Nephron (organoid): Measurements from ENCODE around the gene NAV2.

ENCODE experiments used
- H3K27ac Mint-ChIP-seq, 3 experiments: 2 replicates each; pipeline ENCODE4 v1.8.0; 2020; ENCODE audit warnings: mixed read lengths in 3 of 3, mild to moderate bottlenecking in 2 of 3, moderate library complexity in 1 of 3
- H3K27me3 Mint-ChIP-seq: 2 replicates; pipeline ENCODE4 v1.8.0; 2021; ENCODE audit warnings: low read depth, mild to moderate bottlenecking, moderate library complexity, mixed read lengths
- H3K36me3 Mint-ChIP-seq: 2 replicates; pipeline ENCODE4 v1.8.0; 2020; ENCODE audit warnings: low read depth, mixed read lengths
- H3K4me1 Mint-ChIP-seq: 2 replicates; pipeline ENCODE4 v1.8.0; 2020; ENCODE audit warnings: mixed read lengths
- H3K4me3 Mint-ChIP-seq, 3 experiments: 2 replicates each; pipeline ENCODE4 v1.8.0; 2020; ENCODE audit warnings: mild to moderate bottlenecking in 3 of 3, mixed read lengths in 3 of 3, moderate library complexity in 2 of 3
- H3K9me3 Mint-ChIP-seq: 2 replicates; pipeline ENCODE4 v1.8.0; 2020; ENCODE audit warnings: mixed read lengths
- TF ChIP-seq, protein P1 (sequence below), 3 experiments: fragments of 200-600 bp; sonication (generic); IDR thresholded peaks; one replicate each; pipeline ENCODE4 v1.5.0; 2021; ENCODE audit warnings: antibody characterized with exemption in 3 of 3; ENCODE audit not compliant: unreplicated experiment in 3 of 3

The NAV2 gene

DNA sequence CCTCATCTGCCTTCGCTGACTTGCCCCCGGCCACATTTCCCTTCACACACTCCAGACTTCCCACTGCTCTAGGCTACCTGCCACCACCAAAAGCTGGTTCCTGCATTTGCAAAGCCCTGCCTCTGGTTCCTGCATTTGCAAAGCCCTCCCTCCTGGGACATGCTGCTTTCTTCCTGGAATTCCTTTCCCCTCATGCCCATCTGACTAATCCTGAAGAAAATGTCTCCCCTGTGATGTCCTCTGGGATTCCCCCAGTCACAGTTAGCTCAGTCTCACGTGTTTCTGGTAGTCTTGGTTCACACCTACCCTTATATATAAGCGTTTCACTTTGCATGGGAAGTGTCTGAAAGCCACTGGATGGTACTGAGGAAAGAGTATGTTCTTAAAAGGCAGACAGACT lies 240.7 kb downstream of the NAV2 start:
- no peaks in the 10 kb centered on the region for H3K9me3 Mint-ChIP-seq
- TF ChIP-seq, protein P1, sequence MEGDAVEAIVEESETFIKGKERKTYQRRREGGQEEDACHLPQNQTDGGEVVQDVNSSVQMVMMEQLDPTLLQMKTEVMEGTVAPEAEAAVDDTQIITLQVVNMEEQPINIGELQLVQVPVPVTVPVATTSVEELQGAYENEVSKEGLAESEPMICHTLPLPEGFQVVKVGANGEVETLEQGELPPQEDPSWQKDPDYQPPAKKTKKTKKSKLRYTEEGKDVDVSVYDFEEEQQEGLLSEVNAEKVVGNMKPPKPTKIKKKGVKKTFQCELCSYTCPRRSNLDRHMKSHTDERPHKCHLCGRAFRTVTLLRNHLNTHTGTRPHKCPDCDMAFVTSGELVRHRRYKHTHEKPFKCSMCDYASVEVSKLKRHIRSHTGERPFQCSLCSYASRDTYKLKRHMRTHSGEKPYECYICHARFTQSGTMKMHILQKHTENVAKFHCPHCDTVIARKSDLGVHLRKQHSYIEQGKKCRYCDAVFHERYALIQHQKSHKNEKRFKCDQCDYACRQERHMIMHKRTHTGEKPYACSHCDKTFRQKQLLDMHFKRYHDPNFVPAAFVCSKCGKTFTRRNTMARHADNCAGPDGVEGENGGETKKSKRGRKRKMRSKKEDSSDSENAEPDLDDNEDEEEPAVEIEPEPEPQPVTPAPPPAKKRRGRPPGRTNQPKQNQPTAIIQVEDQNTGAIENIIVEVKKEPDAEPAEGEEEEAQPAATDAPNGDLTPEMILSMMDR (IDR thresholded peaks at IDR 0.05; ENCODE audit: unreplicated experiment in 3 of 3) = no peak
- no peaks in the 10 kb centered on the region for H3K36me3 Mint-ChIP-seq
- H3K4me1 Mint-ChIP-seq = peaks cover 64% of the 10 kb centered on the region
- H3K27ac Mint-ChIP-seq = peak overlapping the region; percentile 6 to 87 (median 9)
- H3K27me3 Mint-ChIP-seq = peaks cover 3% of the 10 kb centered on the region
- no peak overlapping the region for H3K4me3 Mint-ChIP-seq

DNA sequence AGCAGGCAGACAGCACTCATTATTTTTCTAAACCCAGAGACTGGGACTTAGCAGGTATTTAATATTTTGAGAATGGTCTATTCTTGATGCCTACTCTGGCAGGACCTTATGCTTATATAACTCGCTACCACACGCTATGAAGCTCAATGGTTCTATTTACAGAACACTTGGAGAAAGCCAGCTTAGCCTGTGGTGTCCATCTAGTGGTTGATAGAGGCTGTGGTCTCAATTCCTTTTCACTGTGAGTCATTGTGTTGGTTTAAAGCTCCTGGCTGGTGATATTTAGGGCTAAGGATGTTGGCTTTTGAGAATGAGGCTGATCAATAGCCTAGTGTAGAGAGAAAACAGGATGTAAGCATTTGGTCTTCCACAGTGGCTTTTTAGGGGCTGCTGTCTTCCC lies 241.3 kb downstream of the NAV2 start:
- H3K27me3 Mint-ChIP-seq = peaks cover 8% of the 10 kb centered on the region
- peaks cover 69% of the 10 kb centered on the region for H3K4me1 Mint-ChIP-seq
- peak overlapping the region in 2 of 3 experiments; percentile 73 to 87 for H3K27ac Mint-ChIP-seq
- no peaks in the 10 kb centered on the region for H3K36me3 Mint-ChIP-seq
- H3K9me3 Mint-ChIP-seq = no peaks in the 10 kb centered on the region
- TF ChIP-seq, protein P1 (IDR thresholded peaks at IDR 0.05; ENCODE audit: unreplicated experiment in 3 of 3) = peak; percentile 38 to 45 (median 39)
- no peak overlapping the region for H3K4me3 Mint-ChIP-seq

DNA sequence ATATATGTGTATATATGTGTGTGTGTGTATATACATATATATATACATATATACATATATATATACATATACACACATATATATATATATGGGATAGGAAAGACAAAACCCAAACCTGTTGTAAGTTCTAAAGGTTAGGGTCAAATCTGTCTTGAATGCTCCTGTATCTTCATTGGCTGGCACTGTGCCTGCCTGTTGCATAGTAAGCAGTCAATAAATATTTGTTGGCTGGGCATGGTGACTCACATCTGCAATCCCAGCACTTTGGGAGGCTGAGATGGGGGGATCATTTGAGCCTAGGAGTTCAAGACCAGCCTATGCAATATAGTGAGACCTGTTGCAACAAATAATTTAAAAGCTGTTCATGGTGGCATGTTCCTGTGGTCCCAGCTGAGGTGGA lies 242.3 kb downstream of the NAV2 start:
- no peak overlapping the region for H3K4me3 Mint-ChIP-seq
- no peaks in the 10 kb centered on the region for H3K36me3 Mint-ChIP-seq
- TF ChIP-seq, protein P1 (IDR thresholded peaks at IDR 0.05; ENCODE audit: unreplicated experiment in 3 of 3) = no peak
- peaks cover 8% of the 10 kb centered on the region for H3K27me3 Mint-ChIP-seq
- peaks cover 79% of the 10 kb centered on the region for H3K4me1 Mint-ChIP-seq
- H3K9me3 Mint-ChIP-seq = no peaks in the 10 kb centered on the region
- H3K27ac Mint-ChIP-seq = peak overlapping the region in 1 of 3 experiments; percentile 52

DNA sequence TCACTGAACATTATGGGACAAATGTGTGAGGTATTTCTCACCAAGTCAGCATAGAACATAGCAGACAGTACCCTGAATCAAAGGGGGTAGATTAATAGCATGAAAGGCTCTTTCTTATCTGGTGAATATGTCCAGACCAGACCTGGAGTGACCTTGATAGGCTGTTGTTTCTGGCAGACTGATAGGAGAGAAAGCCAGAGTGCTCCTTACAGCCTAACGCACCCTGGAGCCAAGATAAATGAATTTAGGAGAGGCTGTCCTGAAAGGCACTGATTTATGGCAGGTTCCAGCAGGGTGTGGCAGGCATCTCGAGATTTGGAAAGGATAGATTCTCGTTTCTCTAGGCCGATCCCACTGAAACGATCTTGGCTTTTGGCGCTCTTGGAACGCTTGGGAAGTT lies 243.0 kb downstream of the NAV2 start:
- Mint-ChIP-seq H3K4me1 (peaks cover 82% of the 10 kb centered on the region), H3K36me3 (no peaks in the 10 kb centered on the region), H3K27ac (peak overlapping the region in 2 of 3 experiments; percentile 48 to 52), H3K4me3 (no peak overlapping the region), H3K9me3 (no peaks in the 10 kb centered on the region), H3K27me3 (peaks cover 8% of the 10 kb centered on the region)
- TF ChIP-seq, protein P1 (IDR thresholded peaks at IDR 0.05; ENCODE audit: unreplicated experiment in 3 of 3) = no peak

DNA sequence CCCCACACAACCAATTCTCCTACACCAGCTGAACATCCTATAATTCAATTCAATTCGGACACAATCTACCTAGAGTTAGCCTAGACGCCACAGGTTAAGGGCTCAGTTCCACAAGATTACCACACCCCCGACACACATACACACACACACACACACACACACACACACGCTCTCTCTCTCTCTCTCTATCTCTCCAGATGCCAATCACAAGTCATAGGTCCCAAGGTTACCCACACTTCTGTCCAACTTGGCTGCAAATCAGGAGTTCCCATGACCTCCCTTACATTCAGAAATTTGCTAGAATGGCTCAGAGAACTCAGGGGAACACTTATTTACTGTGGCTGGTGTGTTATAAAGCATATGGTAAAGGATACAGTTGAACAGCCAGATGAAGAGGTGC lies 243.6 kb downstream of the NAV2 start:
- no peaks in the 10 kb centered on the region for H3K9me3 Mint-ChIP-seq
- H3K4me3 Mint-ChIP-seq = no peak overlapping the region
- H3K27ac Mint-ChIP-seq = peak overlapping the region; percentile 30 to 52 (median 44)
- H3K4me1 Mint-ChIP-seq = peaks cover 86% of the 10 kb centered on the region
- peaks cover 8% of the 10 kb centered on the region for H3K27me3 Mint-ChIP-seq
- no peaks in the 10 kb centered on the region for H3K36me3 Mint-ChIP-seq
- TF ChIP-seq, protein P1 (IDR thresholded peaks at IDR 0.05; ENCODE audit: unreplicated experiment in 3 of 3) = no peak

DNA sequence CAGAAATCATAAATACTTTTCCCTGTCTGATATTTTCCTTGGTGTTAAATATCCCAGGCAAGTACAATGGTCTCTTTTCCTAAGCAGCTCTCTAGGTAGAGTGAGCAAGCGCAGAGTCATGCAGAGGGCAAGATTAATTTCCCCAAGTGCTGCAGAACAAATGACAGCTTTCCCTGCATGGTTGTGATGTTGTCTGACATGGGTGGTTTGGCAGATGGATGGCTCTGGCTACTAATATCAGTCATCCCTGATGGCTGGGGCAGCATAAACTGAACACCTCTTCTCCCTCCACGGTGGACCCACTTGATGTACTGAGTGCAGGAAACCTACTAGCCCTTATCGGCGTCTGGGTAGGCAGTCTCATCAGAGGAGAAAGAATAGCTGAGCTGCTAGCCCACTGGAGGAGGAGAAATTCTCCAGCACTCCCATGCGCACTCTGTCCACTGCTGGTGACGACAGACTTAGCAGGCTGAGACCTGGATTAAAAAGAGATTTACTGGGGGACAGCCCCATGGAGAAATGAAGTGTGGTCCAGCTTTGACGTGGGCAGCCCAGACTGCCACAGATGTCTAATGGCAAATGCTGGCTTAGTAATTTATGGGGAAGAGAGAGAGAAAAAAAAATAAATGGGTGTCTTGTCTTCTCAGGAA lies 244.8 kb downstream of the NAV2 start:
- H3K27me3 Mint-ChIP-seq = peaks cover 8% of the 10 kb centered on the region
- no peaks in the 10 kb centered on the region for H3K9me3 Mint-ChIP-seq
- TF ChIP-seq, protein P1 (IDR thresholded peaks at IDR 0.05; ENCODE audit: unreplicated experiment in 3 of 3) = no peak
- peaks cover 84% of the 10 kb centered on the region for H3K4me1 Mint-ChIP-seq
- no peaks in the 10 kb centered on the region for H3K36me3 Mint-ChIP-seq
- peak overlapping the region; percentile 6 to 78 (median 17) for H3K27ac Mint-ChIP-seq
- H3K4me3 Mint-ChIP-seq = no peak overlapping the region
